Activated CD4-positive, alpha-beta T cell treated with anti-CD3 and anti-CD28 coated beads, Interleukin-2, amount 50 U/mL, for 48 hours (primary cell): ENCODE results near the gene NSUN4.

Experiments used
- DNase-seq, 2 experiments: peaks; one replicate each; pipeline ENCODE4 v3.0.0-alpha.2; 2020

NSUN4 gene

DNA sequence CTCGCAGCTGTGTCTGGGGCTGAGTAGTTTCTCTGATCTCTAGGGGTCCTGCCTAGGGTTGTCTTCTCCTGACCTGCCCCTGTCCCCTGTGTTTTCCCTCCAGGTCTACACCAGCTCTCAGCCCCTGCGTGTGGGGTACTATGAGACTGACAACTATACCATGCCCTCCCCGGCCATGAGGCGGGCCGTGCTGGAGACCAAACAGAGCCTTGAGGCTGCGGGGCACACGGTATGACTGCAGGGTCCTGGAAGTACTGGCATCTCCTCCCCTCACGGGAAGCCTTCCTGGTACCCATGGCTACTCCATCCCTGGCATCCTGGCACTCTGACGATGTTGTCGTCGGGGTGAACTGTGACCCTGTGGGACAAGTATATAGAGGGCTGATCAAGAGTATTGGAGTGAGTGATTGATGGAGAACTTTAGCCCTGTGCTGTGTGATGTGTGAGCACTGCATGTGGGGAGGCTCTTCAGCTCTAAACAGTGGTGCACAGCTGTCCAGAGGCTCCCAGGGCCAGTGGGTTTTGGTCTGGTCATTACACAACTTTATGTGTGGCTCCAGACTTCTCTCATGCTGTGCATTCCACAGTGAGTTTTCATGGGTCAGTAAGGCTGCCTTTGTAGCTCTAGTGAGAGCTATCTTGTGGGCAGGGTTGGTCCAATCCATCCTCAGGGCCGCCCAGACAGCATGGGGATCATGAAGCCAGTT, 67.9 kb downstream of the NSUN4 start:
- no peak for DNase-seq

- DNase-seq, result no peak
Observed at GRCh38 chr1:46409063-46409372, 68.4 kb downstream of the NSUN4 start.

DNA sequence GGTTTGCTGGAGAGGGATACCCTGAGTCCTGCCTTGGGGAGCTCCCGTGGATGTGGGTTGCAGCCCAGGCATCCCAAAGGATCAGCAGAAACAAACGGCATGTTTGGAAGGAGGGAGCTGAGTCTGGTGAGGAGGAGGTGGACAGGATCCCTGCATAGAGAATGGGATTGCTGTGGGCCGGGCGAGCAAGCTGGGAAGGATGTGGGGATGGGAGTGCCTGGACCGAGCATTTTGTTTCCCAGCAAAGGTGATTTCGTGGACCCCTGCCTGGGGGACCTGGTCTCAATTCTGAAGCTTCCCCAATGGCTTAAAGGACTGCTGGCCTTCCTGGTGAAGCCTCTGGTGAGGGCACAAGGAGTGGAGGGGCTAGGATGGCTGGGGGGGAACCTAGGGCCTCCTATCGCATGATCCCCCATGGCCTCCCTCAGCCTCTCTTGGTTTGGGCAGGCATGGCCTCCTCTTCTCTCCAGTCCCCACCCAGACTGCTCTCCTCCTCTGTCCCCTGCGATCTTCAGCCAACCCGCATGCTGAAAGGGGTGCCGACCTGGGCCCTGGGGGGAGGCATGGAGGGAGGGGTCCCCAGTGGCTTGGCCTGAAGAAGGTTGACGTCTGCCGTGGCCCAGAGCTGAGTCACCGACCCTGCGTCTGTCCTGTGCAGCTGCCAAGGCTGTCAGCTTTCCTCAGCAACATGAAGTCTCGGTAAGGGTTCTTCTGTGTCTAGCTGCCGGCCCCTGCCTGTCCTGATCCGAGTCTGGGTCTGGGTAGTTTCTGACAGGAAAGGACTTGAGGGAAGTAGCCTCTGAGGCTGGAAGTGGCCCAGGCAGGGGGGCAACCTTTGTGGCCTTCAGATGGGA, 69.8 kb downstream of the NSUN4 start:
- no peak for DNase-seq

- no peak for DNase-seq
Observed at GRCh38 chr1:46411010-46411405, 70.4 kb downstream of the NSUN4 start.
